ENCODE measurements around the gene ACOX1. TPM values are rescaled to one million over a fixed set of nuclear protein-coding genes. Genes with fewer than 3 reads are reported as not detected.

The ACOX1 gene
- 13.5 to 18.4 TPM (median 16.6 TPM) in 5 replicates for total RNA-seq (2022; extraction: Qiagen RNA extraction)

GRCh38 chr17:75978938-75979704, at the start of gene ACOX1, which contains the start of gene TEN1:
Gene ACOX1 (minus strand): TSS chr17:75979166. CDS start chr17:75979073, 93 bp downstream.
Gene TEN1 (plus strand): TSS chr17:75979240. CDS start chr17:75986193, 6,953 bp downstream.

GRCh38 chr17:76027159-76027839, 48.3 kb upstream of the ACOX1 start, which contains the start of gene EVPL:
Gene EVPL (minus strand): TSS chr17:76027306. CDS start chr17:76027198, 108 bp downstream.

GRCh38 chr17:76000755-76001521, 22.0 kb upstream of the ACOX1 start, which contains the start of gene CDK3:
Gene CDK3 (plus strand): TSS chr17:76000855. CDS start chr17:76001426, 571 bp downstream.

GRCh38 chr17:75940727-75941441, 38.1 kb downstream of the ACOX1 start, which contains the start of gene FBF1:
Gene FBF1 (minus strand): TSS chr17:75941042. CDS start chr17:75938149, 2,893 bp downstream.

GRCh38 chr17:75904749-75905521, 74.0 kb downstream of the ACOX1 start, which contains the start of gene MRPL38:
Gene MRPL38 (minus strand): TSS chr17:75904884. CDS start chr17:75904875, 9 bp downstream.

GRCh38 chr17:75896415-75897159, 82.4 kb downstream of the ACOX1 start, which contains the start of gene TRIM65:
Gene TRIM65 (minus strand): TSS chr17:75896951. CDS start chr17:75896937, 14 bp downstream.

Other genes starting within 250 kb of the ACOX1 start
- 51.5 to 83.8 TPM (median 80.0 TPM) in 5 replicates for gene GALK1, start 214.0 kb downstream of the ACOX1 start, total RNA-seq (2022; extraction: Qiagen RNA extraction)
- gene UNK, start 194.4 kb downstream of the ACOX1 start, total RNA-seq (2022; extraction: Qiagen RNA extraction) = 26.6 to 31.6 TPM (median 30.8 TPM) in 5 replicates
- gene UNC13D, start 134.8 kb downstream of the ACOX1 start, total RNA-seq (2022; extraction: Qiagen RNA extraction) = 2.8 to 6.6 TPM (median 6.2 TPM) in 5 replicates
- gene WBP2, start 123.8 kb downstream of the ACOX1 start, total RNA-seq (2022; extraction: Qiagen RNA extraction) = 79.2 to 91.0 TPM (median 85.9 TPM) in 5 replicates
- gene TRIM47, start 100.6 kb downstream of the ACOX1 start, total RNA-seq (2022; extraction: Qiagen RNA extraction) = 137 to 190 TPM (median 173 TPM) in 5 replicates
- gene TRIM65, start 82.2 kb downstream of the ACOX1 start, total RNA-seq (2022; extraction: Qiagen RNA extraction) = 27.9 to 41.7 TPM (median 38.6 TPM) in 5 replicates
- gene MRPL38, start 74.3 kb downstream of the ACOX1 start, total RNA-seq (2022; extraction: Qiagen RNA extraction) = 82.5 to 130 TPM (median 123 TPM) in 5 replicates
- gene FBF1, start 38.1 kb downstream of the ACOX1 start, total RNA-seq (2022; extraction: Qiagen RNA extraction) = 5.1 to 9.4 TPM (median 8.9 TPM) in 5 replicates
- gene TEN1, start 74 bp upstream of the ACOX1 start, total RNA-seq (2022; extraction: Qiagen RNA extraction) = 20.6 to 26.5 TPM (median 25.5 TPM) in 5 replicates
- 4.2 to 6.2 TPM (median 4.7 TPM) in 5 replicates for gene CDK3, start 21.7 kb upstream of the ACOX1 start, total RNA-seq (2022; extraction: Qiagen RNA extraction)
- gene EVPL, start 48.1 kb upstream of the ACOX1 start, total RNA-seq (2022; extraction: Qiagen RNA extraction) = 15.7 to 21.0 TPM (median 16.7 TPM) in 5 replicates
- 76.1 to 80.1 TPM (median 78.6 TPM) in 5 replicates for gene SRP68, start 93.4 kb upstream of the ACOX1 start, total RNA-seq (2022; extraction: Qiagen RNA extraction)
- gene GALR2, start 95.6 kb upstream of the ACOX1 start, total RNA-seq (2022; extraction: Qiagen RNA extraction) = 0.54 to 2.1 TPM (median 1.8 TPM) in 5 replicates
- gene ZACN, start 100.0 kb upstream of the ACOX1 start, total RNA-seq (2022; extraction: Qiagen RNA extraction) = 0.10 to 0.36 TPM (median 0.22 TPM) in 5 replicates
- gene EXOC7, start 124.6 kb upstream of the ACOX1 start, total RNA-seq (2022; extraction: Qiagen RNA extraction) = 53.7 to 67.5 TPM (median 64.7 TPM) in 5 replicates
- 0.41 to 0.80 TPM (median 0.70 TPM) in 5 replicates for gene FOXJ1, start 162.1 kb upstream of the ACOX1 start, total RNA-seq (2022; extraction: Qiagen RNA extraction)

Measured in A549 treated with Mapracorat at 1 μM for 4 hours (cell line).